ENCODE results near the gene PRKCZ. TPM values are rescaled to one million over a fixed set of nuclear protein-coding genes. Genes with fewer than 3 reads are reported as not detected.
"Not testable (repeated sequence)": the region's sequence is repeated elsewhere in the genome, so short reads cannot be mapped to it uniquely, and the experiment has no call there.

Gene PRKCZ
- total RNA-seq, 1 experiment from 2014 or later, result 56.8 TPM

DNA sequence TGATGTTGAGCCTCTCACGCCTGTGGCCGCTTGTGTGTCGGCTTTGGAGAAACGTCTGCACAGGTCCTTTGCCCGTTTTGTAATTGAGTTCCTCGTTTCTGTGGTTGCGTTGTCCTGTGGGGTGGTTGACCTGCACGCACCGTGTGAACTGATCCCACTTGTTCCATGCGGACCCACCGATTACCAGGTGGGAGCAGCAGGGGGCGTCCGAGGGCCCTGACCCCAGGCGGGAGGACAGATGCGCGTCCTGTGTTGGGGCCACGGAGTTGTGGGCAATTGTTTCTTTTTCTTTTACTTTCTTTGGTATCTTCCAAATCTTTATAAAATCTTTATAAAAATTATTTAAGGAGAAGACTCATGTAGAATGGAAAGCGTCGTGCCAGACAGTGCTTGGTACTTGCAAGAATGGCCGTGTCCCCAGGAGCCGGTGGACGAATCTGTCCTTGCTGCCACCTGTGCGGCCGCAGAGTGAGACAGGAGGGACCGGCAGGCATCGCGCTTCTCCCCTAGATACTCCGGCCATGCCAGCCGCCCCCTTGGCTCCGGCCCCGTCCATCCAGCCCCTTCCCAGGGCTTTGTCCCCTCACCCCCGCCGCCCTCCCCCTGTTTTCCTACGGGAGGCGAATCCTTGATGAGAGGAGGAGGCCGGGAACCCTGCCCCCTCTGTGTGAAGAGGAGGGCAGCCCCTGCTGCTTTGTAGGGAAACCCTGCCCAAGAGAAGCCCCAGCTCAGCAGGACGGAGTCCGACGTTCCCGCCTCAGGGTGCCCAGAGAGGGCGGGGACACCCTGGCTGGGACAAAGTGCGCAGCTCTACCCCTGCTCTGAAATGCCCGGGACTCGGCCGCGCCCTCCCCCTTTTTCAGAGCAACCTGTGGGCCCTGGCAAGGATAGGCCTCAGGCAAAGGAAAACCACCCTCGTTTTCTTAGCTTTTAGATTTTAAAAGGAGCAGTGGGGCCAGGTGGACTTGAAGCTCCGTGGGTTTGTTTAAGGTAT is 41.7 kb downstream of the PRKCZ start:
- Histone ChIP-seq H3K79me2 (ENCODE audit: low read length) (no peaks in the 10 kb centered on the region), H3K27me3 (ENCODE audit: low read length) (no peaks in the 10 kb centered on the region), H4K20me1 (ENCODE audit: low read length) (no peaks in the 10 kb centered on the region), H2AFZ (ENCODE audit: low read length) (no peak overlapping the region), H3K9me2 (replicated peaks; ENCODE audit: low read length) (no peaks in the 10 kb centered on the region), H3F3A (ENCODE audit: low read length, unreplicated experiment) (no peaks in the 10 kb centered on the region), H3K9me3 (ENCODE audit: low read length) (peaks cover 6% of the 10 kb centered on the region; the same call in 1 of the 2 replicates), H3K4me1 (ENCODE audit: insufficient read depth, low read length) (no peaks in the 10 kb centered on the region), H3K4me3 (ENCODE audit: low read length) (no peak overlapping the region), H3K4me2 (ENCODE audit: low read length) (no peak overlapping the region), H3K36me3 (ENCODE audit: low read depth, low read length) (peaks cover 11% of the 10 kb centered on the region), H3K27ac (ENCODE audit: low read length) (no peak overlapping the region), H3K9ac (ENCODE audit: low read length) (no peak overlapping the region)
- BruUV-seq (replicated peaks), result no TSS peak
- CTCF ChIA-PET, result no interaction called here
- DNase-seq, result no peak
- intact Hi-C loops (cut with micrococcal nuclease), result no loop called here
- POLR2A ChIA-PET (ENCODE audit: unreplicated experiment), result no interaction called here
- ATAC-seq, result no peak
- no peak for TF ChIP-seq EZH2 (IDR thresholded peaks at IDR 0.05; ENCODE audit: low read length, unreplicated experiment)
- TF ChIP-seq, protein P1, sequence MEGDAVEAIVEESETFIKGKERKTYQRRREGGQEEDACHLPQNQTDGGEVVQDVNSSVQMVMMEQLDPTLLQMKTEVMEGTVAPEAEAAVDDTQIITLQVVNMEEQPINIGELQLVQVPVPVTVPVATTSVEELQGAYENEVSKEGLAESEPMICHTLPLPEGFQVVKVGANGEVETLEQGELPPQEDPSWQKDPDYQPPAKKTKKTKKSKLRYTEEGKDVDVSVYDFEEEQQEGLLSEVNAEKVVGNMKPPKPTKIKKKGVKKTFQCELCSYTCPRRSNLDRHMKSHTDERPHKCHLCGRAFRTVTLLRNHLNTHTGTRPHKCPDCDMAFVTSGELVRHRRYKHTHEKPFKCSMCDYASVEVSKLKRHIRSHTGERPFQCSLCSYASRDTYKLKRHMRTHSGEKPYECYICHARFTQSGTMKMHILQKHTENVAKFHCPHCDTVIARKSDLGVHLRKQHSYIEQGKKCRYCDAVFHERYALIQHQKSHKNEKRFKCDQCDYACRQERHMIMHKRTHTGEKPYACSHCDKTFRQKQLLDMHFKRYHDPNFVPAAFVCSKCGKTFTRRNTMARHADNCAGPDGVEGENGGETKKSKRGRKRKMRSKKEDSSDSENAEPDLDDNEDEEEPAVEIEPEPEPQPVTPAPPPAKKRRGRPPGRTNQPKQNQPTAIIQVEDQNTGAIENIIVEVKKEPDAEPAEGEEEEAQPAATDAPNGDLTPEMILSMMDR (conservative IDR thresholded peaks at IDR 0.05; ENCODE audit: low read depth, low read length), result peak; percentile 34; the same call in 1 of the 2 replicates
- TF ChIP-seq EZH2phosphoT487 (IDR thresholded peaks at IDR 0.05; ENCODE audit: borderline replicate concordance, low read length), result no peak

DNA sequence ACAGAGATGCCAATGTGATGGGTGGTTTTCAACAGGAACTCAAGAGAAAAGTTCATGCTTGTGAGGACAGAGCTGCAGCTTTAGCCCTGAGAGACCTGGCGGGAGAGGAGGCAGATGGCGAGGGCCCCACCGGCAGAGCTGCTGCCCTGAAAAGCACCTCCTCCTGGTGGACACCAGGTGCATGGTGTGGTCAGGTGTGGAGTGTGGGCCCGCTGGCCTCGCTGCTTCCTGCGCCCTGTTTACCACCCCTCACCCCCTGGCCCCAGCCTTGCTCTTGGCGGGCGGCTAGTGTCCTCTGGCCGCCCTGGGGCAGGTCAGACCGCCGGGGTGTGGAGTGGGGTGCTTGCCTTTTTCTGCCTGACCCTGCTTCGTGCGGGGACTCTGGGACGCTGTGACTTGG is 42.8 kb downstream of the PRKCZ start:
- Histone ChIP-seq H3K9ac (ENCODE audit: low read length) (no peak overlapping the region), H3K4me1 (ENCODE audit: insufficient read depth, low read length) (no peaks in the 10 kb centered on the region), H3K27ac (ENCODE audit: low read length) (no peak overlapping the region), H3K9me3 (ENCODE audit: low read length) (peaks cover 16% of the 10 kb centered on the region; the same call in 1 of the 2 replicates), H3F3A (ENCODE audit: low read length, unreplicated experiment) (no peaks in the 10 kb centered on the region), H3K9me2 (replicated peaks; ENCODE audit: low read length) (no peaks in the 10 kb centered on the region), H2AFZ (ENCODE audit: low read length) (no peak overlapping the region), H4K20me1 (ENCODE audit: low read length) (no peaks in the 10 kb centered on the region), H3K27me3 (ENCODE audit: low read length) (no peaks in the 10 kb centered on the region), H3K4me2 (ENCODE audit: low read length) (no peak overlapping the region), H3K36me3 (ENCODE audit: low read depth, low read length) (peaks cover 21% of the 10 kb centered on the region), H3K79me2 (ENCODE audit: low read length) (no peaks in the 10 kb centered on the region), H3K4me3 (ENCODE audit: low read length) (no peak overlapping the region)
- no peak for DNase-seq
- TF ChIP-seq EZH2phosphoT487 (IDR thresholded peaks at IDR 0.05; ENCODE audit: borderline replicate concordance, low read length) (no peak), EZH2 (IDR thresholded peaks at IDR 0.05; ENCODE audit: low read length, unreplicated experiment) (no peak)
- TF ChIP-seq, protein P1 (conservative IDR thresholded peaks at IDR 0.05; ENCODE audit: low read depth, low read length), result no peak
- BruUV-seq (replicated peaks), result no TSS peak
- ChIA-PET CTCF (no interaction called here), POLR2A (ENCODE audit: unreplicated experiment) (no interaction called here)
- ATAC-seq, result no peak
- intact Hi-C loops (cut with micrococcal nuclease), result no loop called here

DNA sequence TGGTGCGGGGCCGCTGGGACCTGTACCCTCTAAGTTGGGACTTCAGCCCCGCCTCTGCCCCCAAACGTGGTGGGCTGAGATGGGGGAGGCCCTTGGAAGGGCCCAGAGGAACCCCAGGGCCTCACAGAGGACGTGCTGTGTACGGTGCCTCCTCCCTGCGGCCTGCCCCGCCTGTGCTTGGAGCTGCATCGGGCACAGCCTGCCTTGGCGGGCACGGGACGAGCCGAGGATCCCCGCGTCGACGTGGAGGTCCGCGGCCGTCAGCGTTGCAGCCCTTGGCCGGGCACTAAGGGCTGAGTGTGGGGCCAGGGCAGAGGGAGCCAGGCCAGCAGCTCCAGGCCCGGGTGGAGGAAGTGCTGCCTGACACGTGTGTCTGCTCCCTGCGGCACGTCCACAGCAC is 43.4 kb downstream of the PRKCZ start:
- ATAC-seq, result no peak
- ChIA-PET POLR2A (ENCODE audit: unreplicated experiment) (interaction anchor here (0.6 kb wide), 1 partner anchor 40 kb away, joined by 3 read pairs; no protein-coding TSS in a partner anchor), CTCF (no interaction called here)
- Histone ChIP-seq H3K9me2 (replicated peaks; ENCODE audit: low read length) (no peaks in the 10 kb centered on the region), H3K9me3 (ENCODE audit: low read length) (peaks cover 16% of the 10 kb centered on the region; the same call in 1 of the 2 replicates), H3F3A (ENCODE audit: low read length, unreplicated experiment) (no peaks in the 10 kb centered on the region), H4K20me1 (ENCODE audit: low read length) (no peaks in the 10 kb centered on the region), H3K27me3 (ENCODE audit: low read length) (no peaks in the 10 kb centered on the region), H3K4me3 (ENCODE audit: low read length) (no peak overlapping the region), H2AFZ (ENCODE audit: low read length) (no peak overlapping the region), H3K4me1 (ENCODE audit: insufficient read depth, low read length) (no peaks in the 10 kb centered on the region), H3K36me3 (ENCODE audit: low read depth, low read length) (peaks cover 26% of the 10 kb centered on the region), H3K27ac (ENCODE audit: low read length) (no peak overlapping the region), H3K4me2 (ENCODE audit: low read length) (no peak overlapping the region), H3K9ac (ENCODE audit: low read length) (no peak overlapping the region), H3K79me2 (ENCODE audit: low read length) (no peaks in the 10 kb centered on the region)
- DNase-seq, result no peak
- no TSS peak for BruUV-seq (replicated peaks)
- intact Hi-C loops (cut with micrococcal nuclease), result no loop called here
- TF ChIP-seq EZH2 (IDR thresholded peaks at IDR 0.05; ENCODE audit: low read length, unreplicated experiment) (no peak), EZH2phosphoT487 (IDR thresholded peaks at IDR 0.05; ENCODE audit: borderline replicate concordance, low read length) (no peak)
- TF ChIP-seq, protein P1 (conservative IDR thresholded peaks at IDR 0.05; ENCODE audit: low read depth, low read length), result no peak

DNA sequence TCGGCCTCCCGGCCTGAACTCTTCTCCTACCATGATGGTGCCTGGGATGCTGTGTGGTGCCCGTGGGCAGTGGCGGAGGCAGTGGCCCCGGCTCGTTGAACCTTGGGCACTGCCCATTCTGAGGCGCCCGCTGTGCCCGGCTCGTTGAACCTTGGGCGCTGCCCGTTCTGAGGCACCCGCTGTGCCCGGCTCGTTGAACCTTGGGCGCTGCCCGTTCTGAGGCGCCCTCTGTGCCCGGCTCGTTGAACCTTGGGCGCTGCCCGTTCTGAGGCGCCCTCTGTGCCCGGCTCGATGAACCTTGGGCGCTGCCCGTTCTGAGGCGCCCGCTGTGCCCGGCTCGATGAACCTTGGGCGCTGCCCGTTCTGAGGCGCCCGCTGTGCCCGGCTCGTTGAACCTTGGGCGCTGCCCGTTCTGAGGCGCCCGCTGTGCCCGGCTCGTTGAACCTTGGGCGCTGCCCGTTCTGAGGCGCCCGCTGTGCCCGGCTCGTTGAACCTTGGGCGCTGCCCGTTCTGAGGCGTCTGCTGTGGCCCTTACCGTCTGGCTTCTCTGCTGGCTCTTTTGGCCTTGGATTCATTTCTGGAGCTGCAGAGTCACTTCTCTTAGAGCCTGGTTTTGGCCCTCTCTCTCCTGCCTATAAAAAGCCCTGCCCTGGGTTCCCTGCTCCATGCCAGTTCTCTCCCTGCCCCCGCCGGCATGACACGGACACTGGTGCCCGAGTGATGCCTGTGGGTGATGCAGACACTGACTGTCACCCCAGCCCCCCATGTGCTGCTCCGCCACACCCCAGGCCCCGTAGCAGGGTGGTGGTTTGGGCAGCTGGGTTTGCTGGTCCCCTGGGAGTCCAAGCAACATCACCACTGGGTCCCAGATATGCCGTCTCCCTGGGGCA is 44.3 kb downstream of the PRKCZ start:
- POLR2A ChIA-PET (ENCODE audit: unreplicated experiment); H4K20me1 ChIP-seq (ENCODE audit: low read length); ATAC-seq; H3K9ac ChIP-seq (ENCODE audit: low read length); H3K79me2 ChIP-seq (ENCODE audit: low read length); CTCF ChIA-PET; H3K27ac ChIP-seq (ENCODE audit: low read length); H3K27me3 ChIP-seq (ENCODE audit: low read length); H3F3A ChIP-seq (ENCODE audit: low read length, unreplicated experiment); H2AFZ ChIP-seq (ENCODE audit: low read length); DNase-seq; intact Hi-C loops (cut with micrococcal nuclease); H3K9me2 ChIP-seq (replicated peaks; ENCODE audit: low read length); H3K4me3 ChIP-seq (ENCODE audit: low read length); H3K4me2 ChIP-seq (ENCODE audit: low read length); BruUV-seq (replicated peaks); H3K4me1 ChIP-seq (ENCODE audit: insufficient read depth, low read length): not testable (repeated sequence)
- Histone ChIP-seq H3K9me3 (ENCODE audit: low read length) (peaks cover 16% of the 10 kb centered on the region; the same call in 1 of the 2 replicates), H3K36me3 (ENCODE audit: low read depth, low read length) (peaks cover 26% of the 10 kb centered on the region)

Measured in PC-3 (cell line).